Upper lobe of right lung (tissue), 1 donor: ENCODE data around the gene TIMMDC1. TPM values are rescaled to one million over a fixed set of nuclear protein-coding genes. Genes with fewer than 3 reads are reported as not detected.

ENCODE experiments used
- ATAC-seq: fragments of 200-7000 bp; cut with Tn5 transposase; one replicate; pipeline ENCODE4 v1.9.1; 2020; ENCODE audit warnings: mild to moderate bottlenecking, moderate library complexity
- DNase-seq: peaks from one replicate; pipeline ENCODE4 v3.0.0-alpha.2; 2020
- H3K27ac ChIP-seq: fragments of 200-600 bp; one replicate; pipeline ENCODE4 v1.8.0; 2022
- H3K27me3 ChIP-seq: fragments of 200-600 bp; one replicate; pipeline ENCODE4 v1.8.0; 2022; ENCODE audit warnings: mild to moderate bottlenecking
- H3K36me3 ChIP-seq: fragments of 200-600 bp; one replicate; pipeline ENCODE4 v1.8.0; 2022
- H3K4me1 ChIP-seq: fragments of 200-600 bp; one replicate; pipeline ENCODE4 v1.8.0; 2022
- H3K4me3 ChIP-seq: fragments of 200-600 bp; one replicate; pipeline ENCODE4 v1.8.0; 2022; ENCODE audit warnings: mild to moderate bottlenecking
- H3K9me3 ChIP-seq: fragments of 200-600 bp; one replicate; pipeline ENCODE4 v1.8.0; 2022
- intact Hi-C: fragments of 100-400 bp; cut with DNase I; formaldehyde crosslinking; loops from one replicate; pipeline ENCODE4 v1.11.0; 2022
- total RNA-seq: library from RNA; stranded (reverse); fragmentation: NEBNext Ultra II Directional; extraction: Animal tissue kit (Norgen Biotek cat#: 25700); gene quantifications from one replicate; pipeline ENCODE4 v1.2.1, GENCODE V29; 2021
- TF ChIP-seq, protein P1 (sequence below): fragments of 200-600 bp; IDR thresholded peaks from one replicate; pipeline ENCODE4 v1.8.0; 2022; ENCODE audit warnings: antibody characterized with exemption
- donor health status: DM: no; HTN: yes; CAD: no; lungs with severe emphysema.

The TIMMDC1 gene
- total RNA-seq, 1 donor from 2014 or later = 94.1 TPM

DNA sequence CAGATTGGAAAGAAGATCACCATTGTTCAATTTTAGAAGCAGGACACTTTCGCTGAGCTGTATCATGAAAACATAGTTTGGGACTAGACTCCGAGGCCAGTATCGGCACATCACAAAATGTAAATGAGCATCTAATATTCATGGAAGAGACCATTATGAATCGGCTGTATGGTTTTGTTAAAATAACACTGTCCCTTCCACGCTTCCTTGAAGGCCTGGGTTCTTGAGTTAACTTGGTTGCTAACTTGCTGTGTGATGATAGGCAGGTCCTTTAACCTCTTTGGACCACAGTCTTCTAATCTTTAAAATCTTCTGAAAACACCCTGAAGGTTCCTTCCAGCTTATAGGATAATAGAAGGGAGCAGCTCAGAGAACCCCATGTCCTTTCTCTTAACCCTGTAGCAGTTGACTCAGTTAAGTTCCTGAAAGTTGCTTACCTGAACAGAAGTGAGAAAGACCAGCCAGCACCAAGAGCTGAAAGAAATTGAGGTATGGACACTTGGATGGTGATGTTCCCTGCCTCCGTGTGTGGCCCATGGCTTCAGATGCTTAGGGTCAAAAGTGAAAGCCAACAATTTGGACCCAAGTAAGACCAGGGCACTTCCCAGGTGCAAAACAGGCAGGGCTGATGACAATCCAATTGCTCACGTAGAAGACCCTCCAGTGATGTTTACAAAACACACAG, 59.0 kb downstream of the TIMMDC1 start:
- intact Hi-C loops = no loop called here

DNA sequence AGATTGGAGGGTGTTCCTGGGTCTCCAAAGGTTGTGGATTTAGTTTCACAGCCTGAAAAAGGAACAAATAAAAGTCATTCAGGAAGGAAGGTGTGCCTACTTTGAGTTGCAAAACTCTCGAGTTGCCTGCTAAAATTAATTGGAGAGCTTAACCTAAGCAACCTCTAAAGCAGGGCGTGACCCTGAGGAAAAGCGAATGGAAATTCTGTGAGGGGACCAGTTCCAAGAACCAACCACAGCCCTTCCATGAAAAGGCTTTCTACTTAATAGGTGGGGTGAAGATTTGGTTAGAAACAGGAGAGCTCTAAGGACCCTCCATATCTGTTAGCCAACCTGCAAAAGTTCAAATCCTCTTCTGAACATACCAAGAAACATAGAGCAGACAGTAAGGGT, 59.5 kb downstream of the TIMMDC1 start:
- intact Hi-C loops = no loop called here
- H3K27ac ChIP-seq = no peak overlapping the region
- TF ChIP-seq, protein P1, sequence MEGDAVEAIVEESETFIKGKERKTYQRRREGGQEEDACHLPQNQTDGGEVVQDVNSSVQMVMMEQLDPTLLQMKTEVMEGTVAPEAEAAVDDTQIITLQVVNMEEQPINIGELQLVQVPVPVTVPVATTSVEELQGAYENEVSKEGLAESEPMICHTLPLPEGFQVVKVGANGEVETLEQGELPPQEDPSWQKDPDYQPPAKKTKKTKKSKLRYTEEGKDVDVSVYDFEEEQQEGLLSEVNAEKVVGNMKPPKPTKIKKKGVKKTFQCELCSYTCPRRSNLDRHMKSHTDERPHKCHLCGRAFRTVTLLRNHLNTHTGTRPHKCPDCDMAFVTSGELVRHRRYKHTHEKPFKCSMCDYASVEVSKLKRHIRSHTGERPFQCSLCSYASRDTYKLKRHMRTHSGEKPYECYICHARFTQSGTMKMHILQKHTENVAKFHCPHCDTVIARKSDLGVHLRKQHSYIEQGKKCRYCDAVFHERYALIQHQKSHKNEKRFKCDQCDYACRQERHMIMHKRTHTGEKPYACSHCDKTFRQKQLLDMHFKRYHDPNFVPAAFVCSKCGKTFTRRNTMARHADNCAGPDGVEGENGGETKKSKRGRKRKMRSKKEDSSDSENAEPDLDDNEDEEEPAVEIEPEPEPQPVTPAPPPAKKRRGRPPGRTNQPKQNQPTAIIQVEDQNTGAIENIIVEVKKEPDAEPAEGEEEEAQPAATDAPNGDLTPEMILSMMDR = no peak

More for the DNA sequence above, 59.0 kb downstream of the TIMMDC1 start:
- no peaks in the 10 kb centered on the region for H3K27me3 ChIP-seq
- no peak overlapping the region for H3K27ac ChIP-seq
- no peak for ATAC-seq
- H3K4me1 ChIP-seq = peaks cover 10% of the 10 kb centered on the region
- H3K9me3 ChIP-seq = no peaks in the 10 kb centered on the region
- no peak overlapping the region for H3K4me3 ChIP-seq
- TF ChIP-seq, protein P1 = no peak
- no peak for DNase-seq
- no peaks in the 10 kb centered on the region for H3K36me3 ChIP-seq

DNA sequence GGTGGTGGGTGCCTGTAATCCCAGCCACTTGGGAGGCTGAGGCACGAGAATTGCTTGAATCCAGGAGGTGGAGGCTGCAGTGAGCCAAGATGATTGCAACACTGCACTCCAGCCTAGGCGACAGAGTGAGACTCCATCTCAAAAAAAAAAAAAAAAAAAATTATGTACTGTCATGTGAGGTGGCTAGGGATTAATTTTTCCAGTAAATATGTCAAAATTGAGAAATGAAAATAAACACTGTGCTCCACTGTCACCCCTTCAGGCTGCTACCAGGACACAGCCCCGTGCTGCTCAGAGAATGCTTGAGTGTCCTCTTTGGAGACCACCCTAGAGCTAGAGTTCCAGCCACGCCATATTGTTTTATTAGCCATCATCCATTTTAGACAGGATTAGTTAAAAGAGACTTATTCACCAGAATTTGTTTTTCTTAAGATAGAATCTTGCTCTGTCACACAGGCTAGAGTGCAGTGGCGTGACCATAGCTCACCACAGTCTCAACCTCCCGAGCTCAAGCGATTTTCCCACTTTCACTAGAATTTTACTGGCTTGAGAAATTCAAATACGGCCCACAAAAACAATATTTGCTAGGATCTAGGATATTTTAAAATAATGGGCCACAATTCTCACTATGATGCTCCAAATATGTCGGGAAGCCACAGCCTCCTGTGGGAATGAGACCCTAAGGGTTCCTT, 60.4 kb downstream of the TIMMDC1 start:
- DNase-seq (no peak), ATAC-seq (no peak)
- intact Hi-C loops = no loop called here
- H3K9me3 ChIP-seq = no peaks in the 10 kb centered on the region
- TF ChIP-seq, protein P1 = no peak
- H3K4me3 ChIP-seq = peak overlapping the region; percentile 32
- no peaks in the 10 kb centered on the region for H3K27me3 ChIP-seq
- H3K27ac ChIP-seq = peak overlapping the region; percentile 65
- no peaks in the 10 kb centered on the region for H3K36me3 ChIP-seq
- H3K4me1 ChIP-seq = peaks cover 10% of the 10 kb centered on the region

More for the DNA sequence above, 59.5 kb downstream of the TIMMDC1 start:
- ATAC-seq = no peak
- H3K9me3 ChIP-seq = no peaks in the 10 kb centered on the region
- peaks cover 10% of the 10 kb centered on the region for H3K4me1 ChIP-seq
- no peak overlapping the region for H3K4me3 ChIP-seq
- DNase-seq = no peak
- no peaks in the 10 kb centered on the region for H3K27me3 ChIP-seq
- no peaks in the 10 kb centered on the region for H3K36me3 ChIP-seq

DNA sequence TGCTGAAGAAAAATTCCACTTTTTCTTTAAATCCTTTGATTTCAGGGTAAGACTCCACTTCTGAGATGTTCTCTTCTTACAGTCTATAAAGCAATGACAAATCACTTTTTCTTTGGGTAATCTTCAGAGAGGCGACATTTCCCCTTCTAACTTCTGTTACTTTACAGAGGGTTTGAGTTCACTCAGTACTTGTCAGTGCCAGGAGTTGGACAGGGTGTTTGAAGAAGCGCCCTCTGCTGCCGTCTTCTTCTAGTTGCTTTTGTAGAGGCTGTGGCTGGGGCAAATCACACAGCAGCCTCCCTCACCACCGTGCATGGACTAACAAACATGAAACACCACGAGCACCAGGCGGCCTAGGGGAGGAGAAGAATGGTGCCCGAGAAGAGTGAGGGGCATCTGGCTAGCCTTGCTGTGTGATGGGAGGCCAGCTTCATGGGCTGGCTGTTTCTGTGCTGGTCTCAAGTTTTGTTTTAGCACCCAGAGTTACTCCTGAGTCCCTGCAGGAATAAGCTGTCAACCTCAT, 61.2 kb downstream of the TIMMDC1 start, which contains the start of gene CD80:
Gene CD80, minus strand, starts transcription at position 174 of the 523 bp plus-strand sequence. CDS start 1,886 bp downstream, outside the sequence.
- Histone ChIP-seq H3K27ac (peak within 1 kb of the TSS; percentile 65), H3K9me3 (no peaks in the 10 kb centered on the region), H3K27me3 (no peaks in the 10 kb centered on the region), H3K4me3 (peak within 1 kb of the TSS; percentile 32), H3K4me1 (peaks cover 10% of the 10 kb centered on the region), H3K36me3 (no peaks in the 10 kb centered on the region)
- TF ChIP-seq, protein P1 = peak; percentile 41
- peak; percentile 89 for ATAC-seq
- intact Hi-C loops = no loop called here
- peak; percentile 71 for DNase-seq

DNA sequence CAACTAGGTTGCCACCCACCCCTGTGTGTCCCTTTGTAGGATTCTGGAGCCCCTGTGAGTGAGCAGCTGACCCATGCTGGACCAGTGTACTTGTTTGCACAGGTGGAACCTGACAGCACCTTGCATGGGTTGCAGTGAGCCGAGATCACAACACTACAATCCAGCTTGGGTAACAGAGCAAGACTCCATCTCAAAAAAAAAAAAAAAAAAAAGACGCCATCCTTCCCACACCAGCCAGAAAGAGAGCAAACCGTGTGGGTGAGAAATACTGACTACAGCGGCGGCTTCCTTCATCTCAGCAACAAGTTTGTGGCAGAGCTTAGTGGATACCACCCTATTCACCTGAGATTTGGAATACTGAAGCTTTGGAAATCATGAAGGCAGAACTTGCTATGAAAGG, 61.8 kb downstream of the TIMMDC1 start:
- Histone ChIP-seq H3K27me3 (no peaks in the 10 kb centered on the region), H3K9me3 (no peaks in the 10 kb centered on the region), H3K4me3 (no peak overlapping the region), H3K4me1 (peaks cover 9% of the 10 kb centered on the region), H3K36me3 (no peaks in the 10 kb centered on the region), H3K27ac (no peak overlapping the region)
- intact Hi-C loops = no loop called here
- DNase-seq (no peak), ATAC-seq (no peak)
- TF ChIP-seq, protein P1 = no peak
